Vagina (tissue), 2 donors: ENCODE results near the gene NPBWR2.

ENCODE experiments used
- POLR2A ChIP-seq, 2 donors: fragments of 450-650 bp; IDR thresholded peaks; one replicate each; pipeline ENCODE4 v1.6.1; 2017; ENCODE audit warnings: antibody characterized with exemption in 2 of 2, mild to moderate bottlenecking in 2 of 2, moderate library complexity in 2 of 2
- TF ChIP-seq, protein P1 (sequence below), 3 experiments: fragments of 450-650 bp in 2 of 3; fragments of 200-600 bp in 1 of 3; sonication (generic) in 1 of 3; IDR thresholded peaks; one replicate each; pipeline ENCODE4 v1.5.1; 2017 to 2019; ENCODE audit warnings: antibody characterized with exemption in 3 of 3, mild to moderate bottlenecking in 2 of 3, moderate library complexity in 2 of 3

DNA sequence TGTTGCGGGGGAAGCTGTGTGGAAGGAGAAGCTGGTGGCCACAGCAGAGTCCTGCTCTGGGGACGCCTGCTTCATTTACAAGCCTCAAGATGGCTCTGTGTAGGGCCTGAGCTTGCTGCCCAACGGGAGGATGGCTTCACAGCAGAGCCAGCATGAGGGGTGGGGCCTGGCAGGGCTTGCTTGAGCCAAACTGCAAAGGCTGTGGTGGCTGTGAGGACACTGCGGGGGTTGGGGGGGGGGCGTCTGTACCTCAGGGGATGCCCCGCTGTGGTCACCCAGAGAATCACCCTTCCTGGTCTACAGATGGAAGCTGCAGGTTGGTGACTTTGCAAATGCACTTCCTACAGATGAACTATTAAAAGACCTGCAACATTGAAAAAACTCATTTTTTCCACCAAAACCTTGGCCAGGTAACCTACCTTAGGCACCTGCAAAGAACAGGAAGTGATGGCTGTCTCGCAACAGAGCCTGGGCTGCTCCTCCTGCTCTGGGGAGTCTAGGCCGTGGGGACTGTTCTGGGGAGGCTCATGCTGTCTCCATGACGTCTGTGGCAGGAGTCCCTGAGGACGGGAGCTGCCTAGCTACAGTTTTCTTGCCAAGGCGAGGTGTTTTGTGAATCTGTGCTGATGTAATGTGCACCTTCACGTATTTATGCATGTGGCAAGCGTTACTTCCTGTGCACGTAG is 7.3 kb downstream of the NPBWR2 start:
- TF ChIP-seq POLR2A (IDR thresholded peaks at IDR 0.05) = no peak
- TF ChIP-seq, protein P1, sequence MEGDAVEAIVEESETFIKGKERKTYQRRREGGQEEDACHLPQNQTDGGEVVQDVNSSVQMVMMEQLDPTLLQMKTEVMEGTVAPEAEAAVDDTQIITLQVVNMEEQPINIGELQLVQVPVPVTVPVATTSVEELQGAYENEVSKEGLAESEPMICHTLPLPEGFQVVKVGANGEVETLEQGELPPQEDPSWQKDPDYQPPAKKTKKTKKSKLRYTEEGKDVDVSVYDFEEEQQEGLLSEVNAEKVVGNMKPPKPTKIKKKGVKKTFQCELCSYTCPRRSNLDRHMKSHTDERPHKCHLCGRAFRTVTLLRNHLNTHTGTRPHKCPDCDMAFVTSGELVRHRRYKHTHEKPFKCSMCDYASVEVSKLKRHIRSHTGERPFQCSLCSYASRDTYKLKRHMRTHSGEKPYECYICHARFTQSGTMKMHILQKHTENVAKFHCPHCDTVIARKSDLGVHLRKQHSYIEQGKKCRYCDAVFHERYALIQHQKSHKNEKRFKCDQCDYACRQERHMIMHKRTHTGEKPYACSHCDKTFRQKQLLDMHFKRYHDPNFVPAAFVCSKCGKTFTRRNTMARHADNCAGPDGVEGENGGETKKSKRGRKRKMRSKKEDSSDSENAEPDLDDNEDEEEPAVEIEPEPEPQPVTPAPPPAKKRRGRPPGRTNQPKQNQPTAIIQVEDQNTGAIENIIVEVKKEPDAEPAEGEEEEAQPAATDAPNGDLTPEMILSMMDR (IDR thresholded peaks at IDR 0.05) = no peak
